GM19438 (cell line): Measurements from ENCODE around the gene BEND3.
"Not testable (repeated sequence)": the region's sequence is repeated elsewhere in the genome, so short reads cannot be mapped to it uniquely, and the experiment has no call there.

ENCODE experiments used
- ATAC-seq: cut with Tn5 transposase; IDR thresholded peaks from one replicate; pipeline ENCODE4 v1.9.1; 2021; ENCODE audit warnings: low read depth; ENCODE audit not compliant: unreplicated experiment

Gene BEND3

GRCh38 chr6:107056796-107057195 lies 58.5 kb downstream of the BEND3 start:
- ATAC-seq, result no peak

DNA sequence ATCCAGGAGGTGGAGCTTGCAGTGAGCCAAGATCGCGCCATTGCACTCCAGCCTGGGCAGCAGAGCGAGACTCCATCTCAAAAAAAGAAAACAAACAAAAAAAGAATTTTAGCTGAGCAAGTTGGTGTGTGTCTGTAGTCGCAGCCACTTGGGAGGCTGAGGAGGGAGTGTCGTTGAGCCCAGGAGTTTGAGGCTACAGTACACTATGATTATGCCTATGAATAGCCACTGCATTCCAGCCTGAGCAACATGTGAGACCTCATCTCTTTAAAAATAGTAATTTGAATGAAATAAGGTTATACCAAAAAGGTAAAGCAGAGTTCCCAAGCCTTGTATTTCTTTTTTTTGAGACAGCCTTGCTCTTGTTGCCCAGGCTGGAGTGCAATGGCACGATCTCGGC lies 67.5 kb downstream of the BEND3 start:
- no peak for ATAC-seq

GRCh38 chr6:107045826-107046675 lies 69.3 kb downstream of the BEND3 start:
- no peak for ATAC-seq

DNA sequence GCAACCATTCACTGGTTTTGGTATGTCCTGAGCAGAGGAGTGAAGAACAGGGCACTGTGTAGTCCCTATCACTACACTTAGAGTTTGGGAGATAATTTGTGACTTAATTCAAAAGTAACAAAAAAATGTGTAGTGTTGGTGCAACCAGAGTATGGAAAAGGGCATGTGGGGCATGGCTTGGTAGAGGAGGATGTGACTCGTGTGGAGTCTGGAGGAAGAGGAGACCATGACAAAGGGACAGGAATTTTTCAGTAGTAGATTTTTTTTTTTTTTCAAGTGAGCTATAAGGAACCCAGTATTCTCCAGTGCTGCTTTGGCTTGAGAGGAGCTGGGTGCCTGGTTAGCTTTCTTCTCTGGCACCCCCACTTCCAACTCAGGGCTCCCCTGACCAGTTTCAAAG lies 82.2 kb downstream of the BEND3 start:
- ATAC-seq, result no peak

DNA sequence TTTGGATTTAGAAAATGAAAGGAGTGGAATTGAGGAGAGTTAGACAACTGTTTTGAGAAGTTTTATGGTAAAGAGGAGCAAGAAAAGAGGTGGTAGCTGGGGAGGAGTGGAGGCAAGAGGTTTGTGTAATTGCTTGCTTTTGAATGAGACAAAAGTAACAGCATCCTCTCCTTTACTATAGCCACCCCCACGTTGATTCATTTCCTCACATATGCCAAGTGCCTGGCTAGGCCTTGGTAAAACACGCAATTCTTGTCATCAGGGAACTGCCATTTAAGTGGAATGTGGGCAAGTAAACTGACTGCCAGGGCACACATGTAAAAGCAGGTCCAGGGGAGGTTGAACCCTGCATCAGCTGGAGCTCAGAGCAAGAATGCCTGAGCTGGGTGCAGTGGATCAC lies 83.3 kb downstream of the BEND3 start:
- ATAC-seq, result no peak

DNA sequence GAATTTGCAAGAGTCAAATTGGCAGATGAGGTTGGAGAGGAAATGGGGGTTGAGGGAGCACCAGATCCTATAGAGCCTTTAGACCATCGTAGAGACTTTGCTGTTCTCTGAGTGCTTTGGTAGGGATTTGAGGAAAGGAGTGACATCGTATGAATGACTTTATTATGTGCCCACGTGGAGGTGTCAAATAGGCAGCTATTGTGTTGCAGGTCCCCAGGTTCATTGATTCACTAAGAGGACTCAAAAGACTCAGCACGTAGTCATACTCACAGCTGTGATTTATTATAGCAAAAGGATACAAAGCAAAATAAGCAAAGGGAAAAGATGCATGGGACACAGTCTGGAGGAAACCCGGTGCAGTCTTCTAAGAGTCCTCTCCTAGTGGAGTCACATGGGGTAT lies 85.2 kb downstream of the BEND3 start:
- ATAC-seq, result no peak

GRCh38 chr6:107026965-107027364 lies 88.3 kb downstream of the BEND3 start:
- ATAC-seq, result no peak

DNA sequence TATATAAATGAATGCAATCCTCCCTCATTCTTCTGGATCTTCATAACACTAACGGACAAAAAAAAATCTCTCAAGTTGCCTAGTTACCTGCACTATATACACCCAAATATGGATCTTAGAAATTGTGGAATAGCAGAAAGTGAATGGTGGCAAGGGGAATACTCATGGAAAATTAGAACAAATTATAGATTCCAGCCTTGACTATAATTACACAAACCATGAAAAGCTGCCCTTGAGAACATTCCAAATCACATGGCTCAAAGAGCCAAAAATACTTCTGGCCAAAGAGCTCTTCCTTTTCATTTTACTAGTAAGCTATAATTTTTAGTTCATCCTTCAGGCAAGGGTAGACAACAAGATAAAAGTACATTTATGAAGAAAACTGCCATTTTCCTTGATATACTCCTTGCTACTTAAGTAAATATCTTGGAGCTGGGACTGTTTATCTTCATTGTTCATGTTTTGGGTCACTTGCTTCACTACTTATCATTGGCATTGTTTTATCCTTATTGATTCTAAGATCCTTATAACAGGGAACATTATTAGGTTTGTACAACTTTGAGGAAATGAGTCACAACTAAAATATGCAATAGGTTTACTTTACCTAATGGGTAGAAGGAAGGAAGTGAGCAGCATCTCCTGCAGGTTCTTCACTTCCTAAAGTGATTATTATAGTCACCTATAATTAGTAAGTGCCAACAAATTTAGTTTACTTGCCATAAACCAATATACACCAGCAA lies 93.7 kb downstream of the BEND3 start:
- ATAC-seq, result no peak

DNA sequence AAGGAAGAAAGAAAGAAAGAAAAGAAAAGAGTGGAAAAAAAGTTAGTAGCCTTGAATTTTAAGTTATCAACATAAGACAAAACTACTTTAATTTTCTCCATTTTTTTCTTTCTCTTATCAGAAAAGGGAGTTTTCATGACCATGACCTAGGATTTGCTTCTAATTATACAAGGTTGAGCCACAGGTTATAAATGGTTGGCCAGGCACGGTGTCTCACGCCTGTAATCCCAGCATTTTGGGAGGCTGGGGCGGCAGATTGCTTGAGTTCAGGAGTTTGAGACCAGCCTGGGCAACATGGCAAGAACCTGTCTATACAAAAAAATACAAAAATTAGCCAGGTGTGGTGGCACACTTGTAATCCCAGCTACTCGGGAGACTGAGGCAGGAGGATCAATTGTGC lies 95.1 kb downstream of the BEND3 start:
- no peak for ATAC-seq

DNA sequence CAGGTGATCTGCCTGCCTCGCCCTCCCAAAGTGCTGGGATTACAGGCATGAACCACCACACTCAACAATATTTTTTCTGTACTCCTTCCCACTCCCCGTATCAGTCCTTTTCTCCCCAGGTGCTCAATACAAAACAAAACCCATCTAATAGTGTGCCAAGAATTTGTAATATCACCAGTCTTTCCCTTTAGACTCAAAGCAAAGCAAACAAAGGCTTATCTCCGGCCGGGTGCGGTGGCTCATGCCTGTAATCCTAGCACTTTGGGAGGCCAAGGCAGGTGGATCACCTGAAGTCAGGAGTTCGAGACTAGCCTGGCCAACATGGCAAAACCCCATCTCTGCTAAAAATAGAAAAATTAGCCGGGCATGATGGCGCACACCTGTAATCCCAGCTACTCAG lies 95.7 kb downstream of the BEND3 start:
- not testable (repeated sequence) for ATAC-seq

- ATAC-seq, result no peak
Measured at GRCh38 chr6:107019047-107019446, 96.3 kb downstream of the BEND3 start.
